Peyer's patch (tissue), 4 donors: Measurements from ENCODE around the gene NXNL1. TPM values are rescaled to one million over a fixed set of nuclear protein-coding genes. Genes with fewer than 3 reads are reported as not detected.

Experiments used
- DNase-seq, 3 donors: peaks; one replicate each; pipeline ENCODE4 v3.0.0-alpha.2; 2017 to 2019
- H3K27ac ChIP-seq, 4 donors: fragments of 200-600 bp; sonication (generic); one replicate each; pipeline ENCODE4 v1.5.1; 2016 to 2019
- H3K27me3 ChIP-seq, 2 donors: fragments of 200-600 bp; sonication (generic); one replicate each; pipeline ENCODE4 v1.5.1; 2019
- H3K36me3 ChIP-seq, 3 donors: fragments of 200-600 bp; sonication (generic); one replicate each; pipeline ENCODE4 v1.5.1; 2016 to 2019
- H3K4me1 ChIP-seq, 4 donors: fragments of 200-600 bp; sonication (generic); one replicate each; pipeline ENCODE4 v1.5.1; 2016 to 2019
- H3K4me3 ChIP-seq, 4 donors: fragments of 200-600 bp; sonication (generic); 1 replicate in 3 of 4; 2 replicates in 1 of 4; pipeline ENCODE4 v1.5.1; 2016 to 2019; ENCODE audit warnings: mild to moderate bottlenecking in 1 of 4
- H3K9me3 ChIP-seq, 4 donors: fragments of 200-600 bp; sonication (generic); one replicate each; pipeline ENCODE4 v1.5.1; 2016 to 2019; ENCODE audit warnings: mild to moderate bottlenecking in 1 of 4
- CTCF ChIP-seq, 6 experiments: fragments of 450-650 bp in 4 of 6; fragments of 200-600 bp in 2 of 6; sonication (generic) in 1 of 6; IDR thresholded peaks; one replicate each; pipeline ENCODE4 v1.5.1; 2017 to 2019; ENCODE audit warnings: antibody characterized with exemption in 6 of 6, mild to moderate bottlenecking in 3 of 6, moderate library complexity in 1 of 6
- POLR2A ChIP-seq, 2 donors: fragments of 450-650 bp; IDR thresholded peaks; one replicate each; pipeline ENCODE4 v1.5.1; 2017; ENCODE audit warnings: antibody characterized with exemption in 2 of 2, mild to moderate bottlenecking in 2 of 2, moderate library complexity in 2 of 2
- total RNA-seq, 4 donors: library from RNA; depleted of rRNA; stranded (reverse); fragments of >200 nt; gene quantifications; one replicate each; pipeline ENCODE4 v1.1.0, GENCODE V29; 2016

NXNL1 gene
- total RNA-seq, 4 donors from 2014 or later, result not detected

- H3K4me1 ChIP-seq, result peaks cover 0 to 13% (median 1%) of the 10 kb centered on the region in 4 donors
- no peak overlapping the region for H3K27ac ChIP-seq
- H3K4me3 ChIP-seq, result no peak overlapping the region
- peaks cover 0 to 7% (median 0%) of the 10 kb centered on the region in 3 donors for H3K36me3 ChIP-seq
- H3K9me3 ChIP-seq, result no peaks in the 10 kb centered on the region
- DNase-seq, result no peak
- TF ChIP-seq CTCF (IDR thresholded peaks at IDR 0.05), result no peak
- TF ChIP-seq POLR2A (IDR thresholded peaks at IDR 0.05), result no peak
- no peaks in the 10 kb centered on the region for H3K27me3 ChIP-seq
These were observed 38.8 kb downstream of the NXNL1 start for GRCh38 chr19:17421942-17422341.

GRCh38 chr19:17420475-17420924, 40.2 kb downstream of the NXNL1 start:
- Histone ChIP-seq H3K27me3 (no peaks in the 10 kb centered on the region), H3K9me3 (no peaks in the 10 kb centered on the region), H3K4me3 (peak overlapping the region; percentile 76 to 87 (median 84)), H3K4me1 (peaks cover 0 to 13% (median 1%) of the 10 kb centered on the region in 4 donors), H3K36me3 (peaks cover 0 to 7% (median 0%) of the 10 kb centered on the region in 3 donors), H3K27ac (peak overlapping the region; percentile 47 to 81 (median 72))
- TF ChIP-seq CTCF (IDR thresholded peaks at IDR 0.05) (peak in 2 of 6 experiments; percentile 7 to 18), POLR2A (IDR thresholded peaks at IDR 0.05) (peak in 1 of 2 donors; percentile 9)
- peak in 2 of 3 donors; percentile 60 to 64 for DNase-seq

GRCh38 chr19:17419621-17420474, 40.9 kb downstream of the NXNL1 start, which contains the start of gene MVB12A:
TSS of gene MVB12A (plus strand) at chr19:17420047. CDS start at chr19:17420136, 89 bp downstream.
- Histone ChIP-seq H3K27me3 (no peaks in the 10 kb centered on the region), H3K27ac (peak within 1 kb of the TSS; percentile 56 to 81 (median 76)), H3K9me3 (no peaks in the 10 kb centered on the region), H3K4me3 (peak within 1 kb of the TSS; percentile 76 to 87 (median 84)), H3K36me3 (peaks cover 0 to 7% (median 0%) of the 10 kb centered on the region in 3 donors), H3K4me1 (peaks cover 0 to 13% (median 1%) of the 10 kb centered on the region in 4 donors)
- TF ChIP-seq CTCF (IDR thresholded peaks at IDR 0.05) (no peak), POLR2A (IDR thresholded peaks at IDR 0.05) (peak; percentile 9 to 31)
- DNase-seq, result peak; percentile 95 to 98 (median 98)

- TF ChIP-seq CTCF (IDR thresholded peaks at IDR 0.05) (no peak), POLR2A (IDR thresholded peaks at IDR 0.05) (peak in 1 of 2 donors; percentile 1)
- Histone ChIP-seq H3K27ac (peak overlapping the region; percentile 56 to 81 (median 76)), H3K27me3 (no peaks in the 10 kb centered on the region), H3K4me1 (peaks cover 0 to 13% (median 1%) of the 10 kb centered on the region in 4 donors), H3K9me3 (no peaks in the 10 kb centered on the region), H3K36me3 (peaks cover 0 to 10% (median 0%) of the 10 kb centered on the region in 3 donors), H3K4me3 (peak overlapping the region; percentile 76 to 87 (median 84))
- DNase-seq, result no peak
These were observed 41.5 kb downstream of the NXNL1 start for GRCh38 chr19:17419154-17419620.

GRCh38 chr19:17418710-17419109, 42.0 kb downstream of the NXNL1 start:
- Histone ChIP-seq H3K27ac (no peak overlapping the region), H3K27me3 (no peaks in the 10 kb centered on the region), H3K4me3 (no peak overlapping the region), H3K9me3 (no peaks in the 10 kb centered on the region), H3K4me1 (peaks cover 0 to 13% (median 1%) of the 10 kb centered on the region in 4 donors), H3K36me3 (peaks cover 0 to 10% (median 0%) of the 10 kb centered on the region in 3 donors)
- no peak for TF ChIP-seq POLR2A (IDR thresholded peaks at IDR 0.05)
- TF ChIP-seq CTCF (IDR thresholded peaks at IDR 0.05), result no peak
- no peak for DNase-seq
